ENCODE measurements around the gene NHLRC3.
"Not testable (repeated sequence)": the region's sequence is repeated elsewhere in the genome, so short reads cannot be mapped to it uniquely, and the experiment has no call there.

Gene NHLRC3, protein sequence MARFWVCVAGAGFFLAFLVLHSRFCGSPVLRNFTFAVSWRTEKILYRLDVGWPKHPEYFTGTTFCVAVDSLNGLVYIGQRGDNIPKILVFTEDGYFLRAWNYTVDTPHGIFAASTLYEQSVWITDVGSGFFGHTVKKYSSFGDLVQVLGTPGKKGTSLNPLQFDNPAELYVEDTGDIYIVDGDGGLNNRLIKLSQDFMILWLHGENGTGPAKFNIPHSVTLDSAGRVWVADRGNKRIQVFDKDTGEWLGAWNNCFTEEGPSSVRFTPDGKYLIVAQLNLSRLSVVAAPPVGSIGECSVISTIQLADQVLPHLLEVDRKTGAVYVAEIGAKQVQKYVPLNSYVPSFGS

DNA sequence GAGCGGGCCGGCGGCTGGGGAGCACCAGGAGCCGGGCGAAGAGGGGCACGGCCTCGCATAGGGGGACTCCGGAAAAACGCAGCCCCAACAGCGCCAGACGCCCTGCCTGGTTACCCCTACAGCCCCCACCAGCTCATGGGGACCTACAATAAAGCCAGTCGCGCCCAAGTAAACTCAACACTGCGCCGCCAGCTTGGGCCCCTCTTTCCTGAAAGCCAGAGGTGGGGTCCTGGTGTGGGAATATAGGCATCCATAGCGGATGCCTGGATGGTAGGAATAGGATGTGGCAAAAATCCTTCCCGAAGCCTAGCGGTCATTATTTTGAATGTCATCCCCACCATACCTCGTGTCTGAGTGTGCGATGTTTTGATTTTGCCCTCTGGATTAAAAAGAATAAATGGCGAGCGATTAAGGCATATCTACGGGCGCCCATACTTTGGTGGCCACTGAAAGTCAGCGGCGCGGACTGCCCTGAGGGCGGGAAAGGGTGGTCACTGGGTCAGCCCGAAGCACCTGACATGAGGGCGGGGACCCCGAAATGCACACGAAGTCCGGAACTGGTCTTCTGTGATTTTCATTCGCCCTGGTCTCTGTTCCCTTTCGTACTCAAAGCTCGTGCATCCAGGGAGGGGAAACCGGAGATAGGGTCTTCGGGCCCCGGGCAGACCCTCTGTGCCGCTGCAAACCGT is at the start of gene NHLRC3, which contains the start of gene PROSER1:
Gene NHLRC3 (plus strand): TSS at position 577 of the 689 bp plus-strand sequence. CDS start 184 bp downstream, outside the sequence.
Gene PROSER1 (minus strand): TSS at position 210 of the 689 bp plus-strand sequence. CDS start 847 bp downstream, outside the sequence.
- peak; percentile 66 for DNase-seq (ENCODE audit: low read depth)
- peak within 1 kb of the TSS; percentile 72 for H3K4me3 ChIP-seq (ENCODE audit: low read depth, low read length)
- TF ChIP-seq, protein P1, sequence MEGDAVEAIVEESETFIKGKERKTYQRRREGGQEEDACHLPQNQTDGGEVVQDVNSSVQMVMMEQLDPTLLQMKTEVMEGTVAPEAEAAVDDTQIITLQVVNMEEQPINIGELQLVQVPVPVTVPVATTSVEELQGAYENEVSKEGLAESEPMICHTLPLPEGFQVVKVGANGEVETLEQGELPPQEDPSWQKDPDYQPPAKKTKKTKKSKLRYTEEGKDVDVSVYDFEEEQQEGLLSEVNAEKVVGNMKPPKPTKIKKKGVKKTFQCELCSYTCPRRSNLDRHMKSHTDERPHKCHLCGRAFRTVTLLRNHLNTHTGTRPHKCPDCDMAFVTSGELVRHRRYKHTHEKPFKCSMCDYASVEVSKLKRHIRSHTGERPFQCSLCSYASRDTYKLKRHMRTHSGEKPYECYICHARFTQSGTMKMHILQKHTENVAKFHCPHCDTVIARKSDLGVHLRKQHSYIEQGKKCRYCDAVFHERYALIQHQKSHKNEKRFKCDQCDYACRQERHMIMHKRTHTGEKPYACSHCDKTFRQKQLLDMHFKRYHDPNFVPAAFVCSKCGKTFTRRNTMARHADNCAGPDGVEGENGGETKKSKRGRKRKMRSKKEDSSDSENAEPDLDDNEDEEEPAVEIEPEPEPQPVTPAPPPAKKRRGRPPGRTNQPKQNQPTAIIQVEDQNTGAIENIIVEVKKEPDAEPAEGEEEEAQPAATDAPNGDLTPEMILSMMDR (IDR thresholded peaks at IDR 0.05; ENCODE audit: low read depth, low read length, missing control alignments) = no peak

DNA sequence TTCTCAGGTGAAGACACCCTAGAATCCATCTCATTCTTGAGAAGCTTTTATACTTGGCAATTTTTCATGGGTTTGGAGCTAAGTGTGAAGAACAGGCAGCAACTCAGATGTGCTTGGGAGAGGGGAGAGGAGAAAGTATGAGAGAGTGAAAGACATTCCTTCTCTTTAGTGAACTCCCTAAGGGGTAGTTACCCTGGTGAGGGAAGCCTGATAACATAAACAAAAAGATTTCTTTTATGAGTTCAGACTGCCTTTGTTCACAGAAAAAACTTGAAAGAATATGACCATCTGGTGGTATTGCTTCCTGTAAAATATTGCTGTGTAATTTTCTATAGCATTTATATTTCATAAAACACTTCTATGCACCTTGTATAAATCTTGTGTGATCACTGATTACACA is 47.6 kb upstream of the NHLRC3 start, which contains the start of gene STOML3:
Gene STOML3 (minus strand): TSS at position 139 of the 400 bp plus-strand sequence. CDS start 110 bp downstream, at position 29.
- H3K4me3 ChIP-seq (ENCODE audit: low read depth, low read length) = no peak within 1 kb of the TSS
- no peak for DNase-seq (ENCODE audit: low read depth)
- TF ChIP-seq, protein P1 (IDR thresholded peaks at IDR 0.05; ENCODE audit: low read depth, low read length, missing control alignments) = no peak

DNA sequence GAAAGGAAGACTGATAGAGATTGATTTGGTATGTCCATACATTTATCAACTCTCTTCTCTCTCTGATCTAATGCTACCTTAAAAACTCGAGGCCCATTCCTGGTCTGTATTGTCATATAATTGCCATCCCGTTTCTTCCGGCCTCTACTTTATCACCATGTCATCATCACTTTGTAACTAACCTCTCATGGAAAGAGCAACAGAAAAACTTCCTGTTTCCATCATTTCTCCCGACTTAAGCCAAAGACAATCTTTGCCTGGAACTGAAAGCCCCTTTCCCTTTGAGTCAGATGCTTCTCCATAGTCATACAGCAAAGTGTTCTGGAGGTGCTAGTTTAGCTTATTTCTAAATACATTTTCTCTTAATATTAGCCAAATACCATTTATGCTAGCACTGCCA is 44.9 kb upstream of the NHLRC3 start:
- TF ChIP-seq, protein P1 (IDR thresholded peaks at IDR 0.05; ENCODE audit: low read depth, low read length, missing control alignments) = no peak
- DNase-seq (ENCODE audit: low read depth) = no peak
- H3K4me3 ChIP-seq (ENCODE audit: low read depth, low read length) = no peak overlapping the region

DNA sequence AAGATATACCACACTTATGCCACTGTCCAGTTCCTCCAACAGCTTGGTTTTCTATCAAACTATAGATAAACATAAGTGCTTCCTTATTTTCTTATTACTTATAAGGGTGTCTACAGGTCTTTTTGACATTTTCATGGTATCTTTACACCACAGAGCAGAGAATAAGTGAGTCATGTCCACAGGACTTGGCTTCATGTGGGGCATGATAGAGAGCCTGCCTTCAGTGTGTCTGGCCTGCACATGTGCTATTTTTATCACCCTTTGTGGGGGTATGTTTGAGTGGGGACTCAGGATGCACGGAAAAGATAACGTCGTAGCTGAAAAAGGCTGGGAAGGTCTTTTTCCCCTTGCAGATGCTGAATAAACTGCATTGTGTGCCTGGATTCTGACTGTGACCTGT is 39.5 kb upstream of the NHLRC3 start:
- no peak overlapping the region for H3K4me3 ChIP-seq (ENCODE audit: low read depth, low read length)
- no peak for DNase-seq (ENCODE audit: low read depth)
- TF ChIP-seq, protein P1 (IDR thresholded peaks at IDR 0.05; ENCODE audit: low read depth, low read length, missing control alignments) = no peak

DNA sequence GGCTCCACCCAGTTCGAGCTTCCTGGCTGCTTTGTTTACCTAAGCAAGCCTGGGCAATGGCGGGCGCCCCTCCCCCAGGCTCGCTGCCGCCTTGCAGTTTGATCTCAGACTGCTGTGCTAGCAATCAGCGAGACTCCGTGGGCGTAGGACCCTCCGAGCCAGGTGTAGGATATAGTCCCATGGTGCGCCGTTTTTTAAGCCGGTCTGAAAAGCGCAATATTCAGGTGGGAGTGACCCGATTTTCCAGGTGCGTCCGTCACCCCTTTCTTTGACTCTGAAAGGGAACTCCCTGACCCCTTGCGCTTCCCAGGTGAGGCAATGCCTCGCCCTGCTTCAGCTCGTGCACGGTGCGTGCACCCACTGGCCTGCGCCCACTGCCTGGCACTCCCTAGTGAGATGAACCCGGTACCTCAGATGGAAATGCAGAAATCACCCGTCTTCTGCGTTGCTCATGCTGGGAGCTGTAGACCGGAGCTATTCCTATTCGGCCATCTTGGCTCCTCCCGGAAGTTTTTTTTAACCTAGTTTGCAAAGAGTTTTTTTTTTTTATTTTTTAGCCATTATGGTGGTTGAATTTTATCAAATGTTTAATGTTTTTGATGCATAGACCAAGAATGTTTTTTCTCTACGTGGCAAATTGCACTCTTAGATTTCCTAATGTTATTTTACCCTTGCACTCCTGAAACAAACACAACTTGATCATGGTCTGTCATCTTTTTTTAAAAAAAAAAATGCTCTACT is 31.7 kb upstream of the NHLRC3 start:
- DNase-seq (ENCODE audit: low read depth); H3K4me3 ChIP-seq (ENCODE audit: low read depth, low read length): not testable (repeated sequence)

DNA sequence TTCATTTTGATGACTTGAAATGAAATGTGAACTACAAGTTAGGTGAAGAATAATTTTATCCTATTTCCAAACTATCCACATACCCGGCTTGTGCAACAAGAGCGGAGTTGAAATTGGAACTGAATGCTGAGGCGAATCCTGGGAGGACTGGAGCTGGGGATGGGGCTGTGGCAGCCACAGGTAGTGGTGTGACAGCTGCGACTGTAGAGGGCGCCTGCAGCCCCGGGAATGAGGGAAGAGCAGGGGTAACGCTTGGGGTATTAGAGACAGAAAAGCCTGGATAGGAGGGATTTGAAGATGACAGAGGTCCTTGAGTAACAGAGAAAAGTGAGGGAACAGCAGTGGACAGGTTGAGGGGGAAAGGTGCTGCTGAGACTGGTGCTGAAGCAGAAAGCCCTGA is 25.6 kb upstream of the NHLRC3 start:
- TF ChIP-seq, protein P1 (IDR thresholded peaks at IDR 0.05; ENCODE audit: low read depth, low read length, missing control alignments) = no peak
- no peak for DNase-seq (ENCODE audit: low read depth)
- no peak overlapping the region for H3K4me3 ChIP-seq (ENCODE audit: low read depth, low read length)

DNA sequence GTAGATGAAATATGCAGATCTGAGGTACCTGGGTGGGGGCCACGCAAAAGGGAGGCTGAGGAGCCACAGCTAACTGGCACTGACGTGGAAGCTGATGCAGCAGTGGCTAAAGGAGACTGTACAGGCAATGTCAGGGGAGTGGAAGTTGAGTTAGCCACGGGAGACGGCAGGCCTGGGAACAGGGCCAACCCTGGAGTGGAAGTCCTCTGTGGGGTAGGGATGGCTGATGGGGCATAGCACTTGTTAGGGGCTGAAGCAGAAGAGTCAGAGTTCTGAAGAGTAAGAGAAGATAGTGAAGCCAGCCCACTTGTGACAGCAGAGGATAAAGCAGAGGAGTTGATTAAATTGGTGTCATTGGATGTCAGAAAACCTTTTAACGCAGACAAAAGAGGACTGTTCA is 24.8 kb upstream of the NHLRC3 start:
- no peak for DNase-seq (ENCODE audit: low read depth)
- H3K4me3 ChIP-seq (ENCODE audit: low read depth, low read length) = no peak overlapping the region
- TF ChIP-seq, protein P1 (IDR thresholded peaks at IDR 0.05; ENCODE audit: low read depth, low read length, missing control alignments) = no peak

Measured in GM12864 (cell line).